HG02852 (cell line): ENCODE results near the gene PTN.
"Not testable (repeated sequence)": the region's sequence is repeated elsewhere in the genome, so short reads cannot be mapped to it uniquely, and the experiment has no call there.

Experiments
- ATAC-seq: cut with Tn5 transposase; IDR thresholded peaks from one replicate; pipeline ENCODE4 v1.9.1; 2021; ENCODE audit warnings: mild to moderate bottlenecking, moderate library complexity; ENCODE audit not compliant: unreplicated experiment

Gene PTN

DNA sequence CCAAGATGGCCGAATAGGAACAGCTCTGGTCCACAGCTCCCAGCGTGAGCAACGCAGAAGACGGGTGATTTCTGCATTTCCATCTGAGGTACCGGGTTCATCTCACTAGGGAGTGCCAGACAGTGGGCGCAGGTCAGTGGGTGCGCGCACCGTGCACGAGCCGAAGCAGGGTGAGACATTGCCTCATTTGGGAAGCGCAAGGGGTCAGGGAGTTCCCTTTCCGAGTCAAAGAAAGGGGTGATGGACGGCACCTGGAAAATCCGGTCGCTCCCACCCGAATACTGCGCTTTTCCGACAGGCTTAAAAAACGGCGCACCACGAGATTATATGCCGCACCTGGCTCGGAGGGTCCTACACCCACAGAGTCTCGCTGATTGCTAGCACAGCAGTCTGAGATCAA is 161.9 kb downstream of the PTN start:
- ATAC-seq, result not testable (repeated sequence)
